GM19468 (cell line): ENCODE results near the gene RAPGEF6.
"Not testable (repeated sequence)": the region's sequence is repeated elsewhere in the genome, so short reads cannot be mapped to it uniquely, and the experiment has no call there.

Source experiments
- ATAC-seq: cut with Tn5 transposase; IDR thresholded peaks from one replicate; pipeline ENCODE4 v1.9.1; 2021; ENCODE audit warnings: mild to moderate bottlenecking, moderate library complexity, moderate number of reproducible peaks; ENCODE audit not compliant: unreplicated experiment; ENCODE audit errors: extremely low read depth

The RAPGEF6 gene

GRCh38 chr5:131515348-131515747 is 119.7 kb downstream of the RAPGEF6 start:
- no peak for ATAC-seq

GRCh38 chr5:131514316-131515283 is 120.4 kb downstream of the RAPGEF6 start:
- ATAC-seq = no peak

GRCh38 chr5:131513780-131514179 is 121.2 kb downstream of the RAPGEF6 start:
- ATAC-seq = no peak

- ATAC-seq = no peak
Observed at GRCh38 chr5:131511934-131512333, 123.1 kb downstream of the RAPGEF6 start.

GRCh38 chr5:131509801-131510200 is 125.2 kb downstream of the RAPGEF6 start:
- ATAC-seq = no peak

- no peak for ATAC-seq
Observed at GRCh38 chr5:131505237-131505908, 129.7 kb downstream of the RAPGEF6 start.

GRCh38 chr5:131496400-131496713 is 138.7 kb downstream of the RAPGEF6 start:
- peak; percentile 87 for ATAC-seq

- ATAC-seq = no peak
Observed at GRCh38 chr5:131495536-131496399, 139.3 kb downstream of the RAPGEF6 start.

- ATAC-seq = no peak
Observed at GRCh38 chr5:131491749-131492148, 143.3 kb downstream of the RAPGEF6 start.

- ATAC-seq = no peak
Observed at GRCh38 chr5:131488463-131488862, 146.6 kb downstream of the RAPGEF6 start.

- ATAC-seq = not testable (repeated sequence)
Observed at GRCh38 chr5:131487371-131487770, 147.7 kb downstream of the RAPGEF6 start.

GRCh38 chr5:131482617-131483016 is 152.4 kb downstream of the RAPGEF6 start:
- no peak for ATAC-seq

GRCh38 chr5:131481569-131481968 is 153.5 kb downstream of the RAPGEF6 start:
- ATAC-seq = no peak

GRCh38 chr5:131475541-131475941 is 159.5 kb downstream of the RAPGEF6 start:
- ATAC-seq = no peak

GRCh38 chr5:131473731-131474130 is 161.3 kb downstream of the RAPGEF6 start:
- no peak for ATAC-seq

- no peak for ATAC-seq
Observed at GRCh38 chr5:131466171-131466766, 168.8 kb downstream of the RAPGEF6 start.

- no peak for ATAC-seq
Observed at GRCh38 chr5:131463656-131464055, 171.4 kb downstream of the RAPGEF6 start.

GRCh38 chr5:131462454-131462853 is 172.6 kb downstream of the RAPGEF6 start:
- ATAC-seq = no peak

- ATAC-seq = no peak
Observed at GRCh38 chr5:131461742-131462141, 173.3 kb downstream of the RAPGEF6 start.
